SKM-1 treated with dmso at 0.1 percent for 144 hours (cell line): ENCODE measurements around the gene ACVR2A.
A peak's percentile ranks its signal among the peaks of the same experiment; 100 is the strongest.

Experiments
- DNase-seq: peaks from one replicate; lab custom pipeline; 2025; ENCODE audit not compliant: unreplicated experiment; lab: John Stamatoyannopoulos, UW

ACVR2A gene

GRCh38 chr2:147917161-147917560, 72.3 kb downstream of the ACVR2A start:
- no peak for DNase-seq

- DNase-seq, result no peak
These were observed 79.0 kb downstream of the ACVR2A start for GRCh38 chr2:147923846-147924245.

- DNase-seq, result no peak
These were observed 79.8 kb downstream of the ACVR2A start for GRCh38 chr2:147924647-147925046.

- no peak for DNase-seq
These were observed 81.1 kb downstream of the ACVR2A start for GRCh38 chr2:147925886-147926285.

- DNase-seq, result no peak
These were observed 82.3 kb downstream of the ACVR2A start for GRCh38 chr2:147927053-147927588.

GRCh38 chr2:147933931-147934330, 89.1 kb downstream of the ACVR2A start:
- DNase-seq, result no peak

- DNase-seq, result no peak
These were observed 90.2 kb downstream of the ACVR2A start for GRCh38 chr2:147934881-147935620.

GRCh38 chr2:147937744-147938349, 93.0 kb downstream of the ACVR2A start:
- DNase-seq, result peak; percentile 20

GRCh38 chr2:147939313-147939712, 94.5 kb downstream of the ACVR2A start:
- DNase-seq, result no peak

- DNase-seq, result no peak
These were observed 100.8 kb downstream of the ACVR2A start for GRCh38 chr2:147945660-147946059.

- no peak for DNase-seq
These were observed 107.3 kb downstream of the ACVR2A start for GRCh38 chr2:147952118-147952517.

- DNase-seq, result no peak
These were observed 123.7 kb downstream of the ACVR2A start for GRCh38 chr2:147968571-147968970.

- no peak for DNase-seq
These were observed 131.3 kb downstream of the ACVR2A start for GRCh38 chr2:147976102-147976501.

GRCh38 chr2:147977679-147978078, 132.8 kb downstream of the ACVR2A start:
- no peak for DNase-seq
